ENCODE results near the gene CACNG4.

CACNG4 gene

GRCh38 chr17:66963909-66964771 is at the start of gene CACNG4:
Gene CACNG4, plus strand, starts transcription at chr17:66964707. Its CDS starts 205 bp downstream, at chr17:66964912.
- DNase-seq (ENCODE audit: low read depth in 2 of 3, low spot score in 1 of 3): no peak

- no peak for DNase-seq (ENCODE audit: low read depth in 2 of 3, low spot score in 1 of 3)
Observed at GRCh38 chr17:66915204-66915611, 49.3 kb upstream of the CACNG4 start.

GRCh38 chr17:66915792-66916191 is 48.7 kb upstream of the CACNG4 start:
- no peak for DNase-seq (ENCODE audit: low read depth in 2 of 3, low spot score in 1 of 3)

GRCh38 chr17:66916946-66917345 is 47.6 kb upstream of the CACNG4 start:
- DNase-seq (ENCODE audit: low read depth in 2 of 3, low spot score in 1 of 3): no peak

GRCh38 chr17:66918896-66919295 is 45.6 kb upstream of the CACNG4 start:
- DNase-seq (ENCODE audit: low read depth in 2 of 3, low spot score in 1 of 3): no peak

GRCh38 chr17:66920435-66920834 is 44.1 kb upstream of the CACNG4 start:
- DNase-seq (ENCODE audit: low read depth in 2 of 3, low spot score in 1 of 3): no peak

- no peak for DNase-seq (ENCODE audit: low read depth in 2 of 3, low spot score in 1 of 3)
Observed at GRCh38 chr17:66920950-66921349, 43.6 kb upstream of the CACNG4 start.

GRCh38 chr17:66923886-66924285 is 40.6 kb upstream of the CACNG4 start:
- DNase-seq (ENCODE audit: low read depth in 2 of 3, low spot score in 1 of 3): no peak

GRCh38 chr17:66925811-66926500 is 38.6 kb upstream of the CACNG4 start:
- no peak for DNase-seq (ENCODE audit: low read depth in 2 of 3, low spot score in 1 of 3)

- DNase-seq (ENCODE audit: low read depth in 2 of 3, low spot score in 1 of 3): no peak
Observed at GRCh38 chr17:66928949-66929348, 35.6 kb upstream of the CACNG4 start.

- no peak for DNase-seq (ENCODE audit: low read depth in 2 of 3, low spot score in 1 of 3)
Observed at GRCh38 chr17:66929591-66929990, 34.9 kb upstream of the CACNG4 start.

- DNase-seq (ENCODE audit: low read depth in 2 of 3, low spot score in 1 of 3): no peak
Observed at GRCh38 chr17:66930933-66931332, 33.6 kb upstream of the CACNG4 start.

- DNase-seq (ENCODE audit: low read depth in 2 of 3, low spot score in 1 of 3): no peak
Observed at GRCh38 chr17:66932311-66932710, 32.2 kb upstream of the CACNG4 start.

- no peak for DNase-seq (ENCODE audit: low read depth in 2 of 3, low spot score in 1 of 3)
Observed at GRCh38 chr17:66934040-66934439, 30.5 kb upstream of the CACNG4 start.

- no peak for DNase-seq (ENCODE audit: low read depth in 2 of 3, low spot score in 1 of 3)
Observed at GRCh38 chr17:66935717-66936116, 28.8 kb upstream of the CACNG4 start.

- DNase-seq (ENCODE audit: low read depth in 2 of 3, low spot score in 1 of 3): no peak
Observed at GRCh38 chr17:66938656-66939055, 25.9 kb upstream of the CACNG4 start.

- DNase-seq (ENCODE audit: low read depth in 2 of 3, low spot score in 1 of 3): no peak
Observed at GRCh38 chr17:66939461-66940114, 24.9 kb upstream of the CACNG4 start.

- no peak for DNase-seq (ENCODE audit: low read depth in 2 of 3, low spot score in 1 of 3)
Observed at GRCh38 chr17:66941249-66941648, 23.3 kb upstream of the CACNG4 start.

GRCh38 chr17:66941773-66942450 is 22.6 kb upstream of the CACNG4 start:
- no peak for DNase-seq (ENCODE audit: low read depth in 2 of 3, low spot score in 1 of 3)

GRCh38 chr17:66942451-66943264 is 21.8 kb upstream of the CACNG4 start:
- DNase-seq (ENCODE audit: low read depth in 2 of 3, low spot score in 1 of 3): no peak
